HepG2 (cell line): ENCODE results near the gene GLS2. TPM values are rescaled to one million over a fixed set of nuclear protein-coding genes. Genes with fewer than 3 reads are reported as not detected.

Experiments
- ARID4A ChIP-seq: sonication (generic); formaldehyde crosslinking; IDR thresholded peaks from 2 replicates; pipeline ENCODE4 v1.5.0; 2020; ENCODE audit warnings: mild to moderate bottlenecking, missing genetic modification reagents, borderline replicate concordance
- EED ChIP-seq: sonication (generic); formaldehyde crosslinking; IDR thresholded peaks from 2 replicates; pipeline ENCODE4 v1.5.0; 2020; ENCODE audit warnings: mild to moderate bottlenecking, missing genetic modification reagents
- FOXA1 ChIP-seq, 2 experiments: fragments of 450-650 bp in 1 of 2; sonication (generic) in 1 of 2; formaldehyde crosslinking in 1 of 2; IDR thresholded peaks; 2 replicates each; pipeline versions ENCODE4 v1.4.0 to v1.6.1; 2016 to 2020; ENCODE audit warnings: missing genetic modification reagents in 1 of 2
- GZF1 ChIP-seq: sonication (generic); formaldehyde crosslinking; IDR thresholded peaks from 2 replicates; pipeline ENCODE4 v1.5.1; 2020; ENCODE audit warnings: mild to moderate bottlenecking, missing genetic modification reagents
- HIVEP1 ChIP-seq: sonication (generic); formaldehyde crosslinking; IDR thresholded peaks from 2 replicates; pipeline ENCODE4 v1.4.0; 2020; ENCODE audit warnings: mild to moderate bottlenecking, missing genetic modification reagents
- HMGXB4 ChIP-seq, 2 experiments: sonication (generic) in 1 of 2; formaldehyde crosslinking in 1 of 2; IDR thresholded peaks; 2 replicates each; pipeline versions ENCODE4 v1.4.0 to v1.6.1; 2018 to 2020; ENCODE audit warnings: missing genetic modification reagents in 2 of 2, borderline replicate concordance in 1 of 2, low read depth in 1 of 2, mild to moderate bottlenecking in 1 of 2, missing biosample characterization in 1 of 2
- HNF1B ChIP-seq: sonication (generic); formaldehyde crosslinking; IDR thresholded peaks from 2 replicates; pipeline ENCODE4 v1.5.1; 2020; ENCODE audit warnings: mild to moderate bottlenecking, moderate library complexity, missing genetic modification reagents
- KLF9 ChIP-seq: IDR thresholded peaks from 2 replicates; pipeline ENCODE4 v1.6.1; 2016; ENCODE audit warnings: low read depth
- PRPF4 ChIP-seq: fragments of 200-400 bp; formaldehyde crosslinking; IDR thresholded peaks from 2 replicates; pipeline ENCODE4 v1.6.1; 2016; ENCODE audit warnings: low read length, low read depth; ENCODE audit not compliant: poor library complexity, severe bottlenecking
- SKIL ChIP-seq: sonication (generic); formaldehyde crosslinking; IDR thresholded peaks from 2 replicates; pipeline ENCODE4 v1.8.0; 2022; ENCODE audit warnings: missing genetic modification reagents, mild to moderate bottlenecking, moderate library complexity, borderline replicate concordance
- ZC3H4 ChIP-seq: sonication (generic); formaldehyde crosslinking; IDR thresholded peaks from 2 replicates; pipeline ENCODE4 v1.4.0; 2020; ENCODE audit warnings: missing genetic modification reagents, borderline replicate concordance
- ZMYM4 ChIP-seq: sonication (generic); formaldehyde crosslinking; IDR thresholded peaks from 2 replicates; pipeline ENCODE4 v1.8.1; 2023; ENCODE audit warnings: mild to moderate bottlenecking, missing genetic modification reagents
- ZNF232 ChIP-seq: sonication (generic); formaldehyde crosslinking; IDR thresholded peaks from 2 replicates; pipeline ENCODE4 v1.4.0; 2020; ENCODE audit warnings: missing genetic modification reagents, borderline replicate concordance
- ZNF354B ChIP-seq: sonication (generic); formaldehyde crosslinking; IDR thresholded peaks from 2 replicates; pipeline ENCODE4 v1.8.0; 2022; ENCODE audit warnings: mild to moderate bottlenecking, missing genetic modification reagents
- ZNF530 ChIP-seq: sonication (generic); formaldehyde crosslinking; IDR thresholded peaks from 2 replicates; pipeline ENCODE4 v1.5.0; 2020; ENCODE audit warnings: low read depth, mild to moderate bottlenecking, missing genetic modification reagents
- ZNF773 ChIP-seq: sonication (generic); formaldehyde crosslinking; IDR thresholded peaks from 2 replicates; pipeline ENCODE4 v1.4.0; 2020; ENCODE audit warnings: missing genetic modification reagents, borderline replicate concordance
- ZNF776 ChIP-seq: sonication (generic); formaldehyde crosslinking; IDR thresholded peaks from 2 replicates; pipeline ENCODE4 v1.4.0; 2020; ENCODE audit warnings: mild to moderate bottlenecking, missing genetic modification reagents
- polyA plus RNA-seq, 8 experiments: library from polyadenylated mRNA; depleted of rRNA in 3 of 8; stranded (reverse) in 7 of 8; unstranded in 1 of 8; fragments of >200 nt; fragmentation: Illumina TruSeq in 4 of 8; extraction: Trizol in 4 of 8; gene quantifications; 2 replicates each; pipeline versions ENCODE4 v1.2.1 to v1.2.3, GENCODE V29; 2011 to 2016; ENCODE audit warnings: low read depth in 4 of 8, missing spikeins in 1 of 8, mixed read lengths in 1 of 8; ENCODE audit not compliant: insufficient read depth in 1 of 8
- total RNA-seq, 5 experiments: library from RNA; depleted of rRNA; stranded (reverse); fragments of >200 nt; fragmentation: Illumina TruSeq; extraction: Trizol; gene quantifications; 2 replicates each; pipeline ENCODE4 v1.2.3, GENCODE V29; 2016; ENCODE audit warnings: low read depth in 1 of 5

Gene GLS2
- total and polyA plus RNA-seq, 2 of the 13 experiments (the other 11 are each of a cell fraction or from before 2014, with no cell fraction given), result 8.6 to 12.2 TPM

GRCh38 chr12:56448860-56449621 lies 38.9 kb downstream of the GLS2 start, which contains the start of gene TIMELESS (continued):
- TF ChIP-seq ZNF232 (CRISPR knock-in tag) (peak; percentile 80; the same call in 1 of the 2 replicates), SKIL (CRISPR knock-in tag) (no peak), EED (CRISPR knock-in tag) (peak; percentile 86; the same call in 1 of the 2 replicates), PRPF4 (no peak), ZNF773 (no peak), ZNF354B (CRISPR knock-in tag) (peak; percentile 92; the same call in 1 of the 2 replicates), HNF1B (CRISPR knock-in tag) (peak; percentile 69; the same call in 1 of the 2 replicates), FOXA1 (IDR thresholded peaks at IDR 0.05) (no peak), FOXA1 (CRISPR knock-in tag; IDR thresholded peaks at IDR 0.05) (no peak), ZC3H4 (CRISPR knock-in tag) (no peak), ARID4A (CRISPR knock-in tag) (peak; percentile 97), GZF1 (CRISPR knock-in tag) (peak; percentile 55), ZNF776 (peak; percentile 85; the same call in 1 of the 2 replicates), KLF9 (no peak; the same call in 1 of the 2 replicates), ZNF530 (CRISPR knock-in tag) (no peak), ZMYM4 (peak; percentile 67), HMGXB4 (CRISPR knock-in tag; IDR thresholded peaks at IDR 0.05; ENCODE audit: borderline replicate concordance in 1 of 2, low read depth in 1 of 2) (peak; percentile 62 to 90), HIVEP1 (CRISPR knock-in tag) (peak; percentile 90)
